Neutrophil (primary cell): ENCODE measurements around the gene YIF1A.

Experiments
- H3K27ac ChIP-seq: fragments of 200-600 bp; sonication (generic); 2 replicates; pipeline ENCODE4 v1.5.1; 2016; ENCODE audit warnings: mild to moderate bottlenecking, moderate library complexity
- H3K27me3 ChIP-seq: fragments of 200-600 bp; sonication (generic); 2 replicates; pipeline ENCODE4 v1.6.0; 2016; ENCODE audit warnings: mild to moderate bottlenecking
- H3K36me3 ChIP-seq: fragments of 200-600 bp; sonication (generic); 2 replicates; pipeline ENCODE4 v1.5.1; 2017
- H3K4me1 ChIP-seq, 2 experiments: fragments of 200-600 bp in 1 of 2; sonication (generic) in 1 of 2; 1 replicate in 1 of 2; 2 replicates in 1 of 2; pipeline versions ENCODE4 v1.5.1 to v1.6.1; 2013 to 2016; ENCODE audit warnings: low read depth in 1 of 2, low read length in 1 of 2, mild to moderate bottlenecking in 1 of 2, moderate library complexity in 1 of 2; ENCODE audit not compliant: control insufficient read depth in 1 of 2, insufficient read depth in 1 of 2
- H3K4me3 ChIP-seq, 2 experiments: fragments of 200-600 bp in 1 of 2; sonication (generic) in 1 of 2; 1 replicate in 1 of 2; 2 replicates in 1 of 2; pipeline ENCODE4 v1.5.1; 2013 to 2016; ENCODE audit warnings: low read depth in 1 of 2, low read length in 1 of 2, mild to moderate bottlenecking in 1 of 2, moderate library complexity in 1 of 2
- H3K9me3 ChIP-seq: fragments of 200-600 bp; sonication (generic); 2 replicates; pipeline ENCODE4 v1.5.1; 2016
- CTCF ChIP-seq: fragments of 200-600 bp; sonication (generic); IDR thresholded peaks from 2 replicates; pipeline ENCODE4 v1.5.1; 2016; ENCODE audit warnings: antibody characterized with exemption

The YIF1A gene

GRCh38 chr11:66310324-66310723, 21.4 kb upstream of the YIF1A start:
- no peak overlapping the region for H3K27ac ChIP-seq
- no peak for TF ChIP-seq CTCF

DNA sequence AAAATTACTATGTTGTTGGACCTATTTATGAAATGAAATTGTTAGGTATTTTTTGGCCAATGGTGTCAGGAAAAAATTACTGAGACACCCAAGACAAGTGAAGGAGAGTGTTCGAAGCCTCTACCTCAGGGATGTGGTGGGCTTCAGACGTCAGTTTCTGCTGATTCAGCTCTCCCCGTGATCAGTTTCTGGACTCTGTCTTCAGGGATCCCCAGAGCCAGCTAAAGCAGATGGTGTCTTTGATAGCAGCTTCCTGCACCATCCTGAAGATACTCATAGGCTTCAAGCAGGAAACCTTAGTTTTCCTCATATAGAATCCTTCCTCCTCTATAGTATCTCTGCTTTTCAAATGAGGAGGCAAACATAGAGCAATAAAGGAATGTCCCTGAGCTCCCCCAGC, 20.5 kb upstream of the YIF1A start:
- H3K9me3 ChIP-seq = no peaks in the 10 kb centered on the region
- TF ChIP-seq CTCF = no peak
- no peak overlapping the region for H3K27ac ChIP-seq
- H3K27me3 ChIP-seq = peaks cover 58% of the 10 kb centered on the region
- H3K36me3 ChIP-seq = no peaks in the 10 kb centered on the region
- peaks cover 16 to 22% of the 10 kb centered on the region in 2 experiments for H3K4me1 ChIP-seq
- H3K4me3 ChIP-seq = no peak overlapping the region

More at GRCh38 chr11:66310324-66310723, 21.4 kb upstream of the YIF1A start:
- no peak overlapping the region for H3K4me3 ChIP-seq
- no peaks in the 10 kb centered on the region for H3K36me3 ChIP-seq
- H3K27me3 ChIP-seq = peaks cover 66% of the 10 kb centered on the region
- H3K9me3 ChIP-seq = no peaks in the 10 kb centered on the region
- H3K4me1 ChIP-seq = peaks cover 16 to 22% of the 10 kb centered on the region in 2 experiments

DNA sequence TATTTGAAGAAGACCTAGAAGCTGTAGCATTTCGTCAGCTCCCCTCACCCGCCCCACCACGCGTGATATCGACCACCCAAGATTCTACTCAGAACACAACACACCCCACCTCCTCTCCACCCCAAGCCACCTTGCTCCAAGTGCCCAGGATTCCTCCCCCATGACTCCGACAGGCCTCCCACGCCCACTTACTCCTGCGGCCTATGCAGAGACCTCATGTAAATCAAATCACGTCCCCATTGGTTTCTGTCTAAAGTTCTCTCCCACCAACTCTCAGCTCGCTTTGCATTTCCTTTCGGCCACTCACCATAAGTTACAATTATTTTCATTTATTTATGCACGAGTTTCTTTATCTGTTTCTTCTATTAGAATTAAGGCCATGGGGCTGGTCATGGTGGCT, 13.7 kb upstream of the YIF1A start:
- Histone ChIP-seq H3K36me3 (no peaks in the 10 kb centered on the region), H3K27ac (no peak overlapping the region), H3K4me3 (no peak overlapping the region), H3K9me3 (no peaks in the 10 kb centered on the region), H3K27me3 (peaks cover 9% of the 10 kb centered on the region), H3K4me1 (no peaks in the 10 kb centered on the region)
- TF ChIP-seq CTCF = no peak

- H3K36me3 ChIP-seq = no peaks in the 10 kb centered on the region
- TF ChIP-seq CTCF = no peak
- H3K27me3 ChIP-seq = peaks cover 36% of the 10 kb centered on the region
- no peak overlapping the region for H3K4me3 ChIP-seq
- no peaks in the 10 kb centered on the region for H3K9me3 ChIP-seq
- H3K4me1 ChIP-seq = no peaks in the 10 kb centered on the region
- H3K27ac ChIP-seq = no peak overlapping the region
These were observed 10.2 kb upstream of the YIF1A start for GRCh38 chr11:66299186-66299585.

- no peak overlapping the region for H3K27ac ChIP-seq
- H3K9me3 ChIP-seq = no peaks in the 10 kb centered on the region
- H3K4me3 ChIP-seq = no peak overlapping the region
- H3K4me1 ChIP-seq = no peaks in the 10 kb centered on the region
- TF ChIP-seq CTCF = no peak
- H3K36me3 ChIP-seq = no peaks in the 10 kb centered on the region
- peaks cover 51% of the 10 kb centered on the region for H3K27me3 ChIP-seq
These were observed 8.7 kb upstream of the YIF1A start for GRCh38 chr11:66297610-66298009.
